Stomach (tissue), 9 donors: Measurements from ENCODE around the gene INSYN2B. TPM values are rescaled to one million over a fixed set of nuclear protein-coding genes. Genes with fewer than 3 reads are reported as not detected.

ENCODE experiments used
- DNase-seq, 2 donors: peaks; one replicate each; pipeline versions ENCODE4 v3.0.0 to v3.0.0-alpha.2; 2013 to 2019
- H3K27ac ChIP-seq, 5 donors: fragments of 200-600 bp in 4 of 5; sonication (generic) in 4 of 5; one replicate each; pipeline ENCODE4 v1.5.1; 2013 to 2019; ENCODE audit warnings: mild to moderate bottlenecking in 1 of 5, moderate library complexity in 1 of 5
- H3K27me3 ChIP-seq, 3 donors: fragments of 200-600 bp; sonication (generic); one replicate each; pipeline ENCODE4 v1.5.1; 2017 to 2019; ENCODE audit warnings: mixed run types in 1 of 3
- H3K36me3 ChIP-seq, 4 donors: fragments of 200-600 bp; sonication (generic); 1 replicate in 3 of 4; 2 replicates in 1 of 4; pipeline ENCODE4 v1.5.1; 2016 to 2019
- H3K4me1 ChIP-seq, 4 donors: fragments of 200-600 bp; sonication (generic); one replicate each; pipeline ENCODE4 v1.5.1; 2016 to 2019
- H3K4me3 ChIP-seq, 4 donors: fragments of 200-600 bp; sonication (generic) in 3 of 4; one replicate each; pipeline ENCODE4 v1.5.1; 2016 to 2019; ENCODE audit warnings: mild to moderate bottlenecking in 1 of 4
- H3K9me3 ChIP-seq, 4 donors: fragments of 200-600 bp; sonication (generic); one replicate each; pipeline ENCODE4 v1.5.1; 2016 to 2019
- CTCF ChIP-seq, 7 experiments: fragments of 450-650 bp in 4 of 7; fragments of 200-600 bp in 3 of 7; sonication (generic) in 3 of 7; IDR thresholded peaks; one replicate each; pipeline ENCODE4 v1.5.1; 2016 to 2019; ENCODE audit warnings: antibody characterized with exemption in 7 of 7, control low read depth in 2 of 7, mild to moderate bottlenecking in 1 of 7
- EP300 ChIP-seq: sonication (generic); formaldehyde crosslinking; IDR thresholded peaks from one replicate; pipeline ENCODE4 v1.6.1; 2017; ENCODE audit warnings: antibody characterized with exemption
- POLR2A ChIP-seq, 4 donors: fragments of 450-650 bp; IDR thresholded peaks; one replicate each; pipeline ENCODE4 v1.6.1; 2016; ENCODE audit warnings: antibody characterized with exemption in 4 of 4, control low read depth in 2 of 4, mild to moderate bottlenecking in 1 of 4, moderate library complexity in 1 of 4
- POLR2AphosphoS5 ChIP-seq, 3 donors: sonication (generic); formaldehyde crosslinking; IDR thresholded peaks; one replicate each; pipeline ENCODE4 v1.6.1; 2016; ENCODE audit warnings: antibody characterized with exemption in 3 of 3
- WGBS, 5 donors: extraction: QIAGEN DNeasy Blood & Tissue Kit in 3 of 5; methylation state at CpG; one replicate each; pipeline versions ENCODE4 v1.1.5 to v1.1.7; 2013 to 2018; 5-methylcytosine and 5-hydroxymethylcytosine counted together
- intact Hi-C: fragments of 100-400 bp; cut with DNase I; formaldehyde crosslinking; loops from one replicate; pipeline ENCODE4 v1.15.1; 2023; ENCODE audit warnings: low total_unique reads
- polyA plus RNA-seq, 3 donors: library from polyadenylated mRNA; stranded (reverse); fragments of 200-250 nt; gene quantifications; one replicate each; pipeline ENCODE4 v1.2.3, GENCODE V29; 2013
- total RNA-seq, 5 donors: library from RNA; depleted of rRNA; stranded (reverse); fragments of >200 nt; gene quantifications; one replicate each; pipeline versions ENCODE4 v1.1.0 to v1.2.3, GENCODE V29; 2014 to 2016
- donor health status: healthy with polysubstance abuse.
- donor health status: Bipolar disorder and iron deficiency.
- donor health status: healthy.

The INSYN2B gene
- total and polyA plus RNA-seq, 8 donors: 0.18 to 0.19 TPM; not detected in 6

DNA sequence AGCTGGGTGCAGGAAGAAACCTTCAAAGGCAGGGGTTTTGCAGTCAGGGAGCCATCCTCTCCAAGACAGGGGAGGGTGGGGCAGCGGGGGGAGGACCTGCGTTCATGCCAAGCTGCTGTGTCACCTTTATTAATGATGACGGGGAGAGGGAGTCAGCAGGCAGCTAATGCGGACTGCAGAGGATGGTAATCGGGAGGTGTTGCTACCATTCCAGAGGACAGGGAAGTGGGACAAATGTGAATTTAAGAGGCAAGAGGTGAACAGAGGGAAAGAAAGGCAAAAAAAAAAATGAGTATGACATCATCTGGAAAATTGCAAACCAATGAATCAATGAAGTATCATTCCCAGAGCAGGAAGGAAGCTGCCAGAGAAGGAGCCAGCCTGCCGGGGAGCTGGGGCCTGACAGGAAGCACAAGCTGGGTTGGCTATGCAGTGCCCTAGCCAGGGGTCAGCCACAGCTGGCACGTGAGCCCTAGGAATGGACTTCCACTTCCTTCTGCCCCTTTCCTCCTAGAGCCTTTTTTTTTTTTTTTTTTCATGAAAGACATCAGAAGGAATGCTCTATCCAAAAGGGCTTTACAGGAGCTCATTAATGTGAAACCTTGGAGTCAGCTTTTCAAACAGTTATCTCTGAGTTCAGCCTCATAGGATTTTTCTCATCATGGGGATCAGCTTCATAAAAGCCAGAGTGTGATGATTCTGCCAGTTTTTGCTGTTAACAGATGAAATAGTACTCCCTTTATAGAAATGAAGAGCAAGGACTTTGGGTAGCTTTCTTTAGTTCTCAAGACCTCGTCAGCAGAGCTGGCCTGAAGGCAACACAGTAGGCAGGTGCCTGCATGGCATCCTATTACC, 9.2 kb downstream of the INSYN2B start:
- intact Hi-C loops: no loop called here
- peak in 1 of 2 donors; percentile 40 for DNase-seq
- TF ChIP-seq CTCF (IDR thresholded peaks at IDR 0.05) (no peak), POLR2AphosphoS5 (IDR thresholded peaks at IDR 0.05) (no peak), EP300 (no peak), POLR2A (IDR thresholded peaks at IDR 0.05) (no peak)

DNA sequence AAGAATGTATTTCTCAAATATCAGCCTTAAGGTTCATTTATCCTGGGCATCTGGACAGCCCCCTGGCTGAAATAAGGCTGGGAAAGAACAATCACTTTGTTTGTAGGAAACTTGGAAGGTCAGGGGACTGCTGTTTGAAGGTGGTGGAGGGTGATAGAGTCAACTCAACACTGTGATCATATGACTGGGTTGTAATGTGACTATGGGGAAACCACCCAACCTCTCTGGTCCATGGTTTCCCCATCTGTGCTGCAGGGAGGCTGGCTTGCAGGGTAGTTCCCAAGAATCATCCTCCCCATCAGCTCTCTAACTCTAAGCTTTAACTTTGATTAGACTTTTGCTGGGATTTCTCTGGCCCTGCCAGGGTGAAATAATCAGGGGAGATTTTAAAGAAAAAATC, 10.0 kb downstream of the INSYN2B start:
- H3K9me3 ChIP-seq: no peaks in the 10 kb centered on the region
- H3K4me3 ChIP-seq: no peak overlapping the region
- H3K36me3 ChIP-seq: no peaks in the 10 kb centered on the region
- H3K27ac ChIP-seq: no peak overlapping the region
- intact Hi-C loops: no loop called here
- TF ChIP-seq POLR2AphosphoS5 (IDR thresholded peaks at IDR 0.05) (no peak), CTCF (IDR thresholded peaks at IDR 0.05) (no peak), POLR2A (IDR thresholded peaks at IDR 0.05) (no peak), EP300 (no peak)
- DNase-seq: no peak
- H3K27me3 ChIP-seq: no peaks in the 10 kb centered on the region
- H3K4me1 ChIP-seq: no peaks in the 10 kb centered on the region

More for the DNA sequence above, 9.2 kb downstream of the INSYN2B start:
- Histone ChIP-seq H3K27ac (no peak overlapping the region), H3K4me3 (no peak overlapping the region), H3K4me1 (no peaks in the 10 kb centered on the region), H3K36me3 (no peaks in the 10 kb centered on the region), H3K9me3 (no peaks in the 10 kb centered on the region), H3K27me3 (no peaks in the 10 kb centered on the region)
- WGBS, 5 donors: 50 to 59% (median 57%) methylated on average over 8 of the region's 8 CpGs

DNA sequence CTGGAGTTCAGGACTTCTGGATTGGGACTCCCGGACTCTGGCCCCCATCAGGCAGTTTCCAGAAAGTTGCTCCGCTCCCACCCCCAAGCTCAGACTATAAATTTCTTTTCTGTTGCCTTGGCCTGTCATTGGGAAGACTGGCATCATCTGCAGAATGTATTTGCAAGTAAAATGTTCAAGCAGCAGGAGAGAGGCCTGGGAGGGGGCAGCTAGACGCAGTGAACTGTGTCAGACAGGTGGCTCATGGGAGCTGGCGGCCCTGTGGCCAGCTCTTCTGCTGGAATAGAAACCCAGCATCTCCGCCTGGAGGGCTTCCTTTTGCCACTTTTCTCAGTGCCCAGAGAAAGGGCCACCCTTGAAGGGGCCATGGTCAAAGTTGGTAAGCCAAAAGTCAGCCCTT, 16.0 kb downstream of the INSYN2B start:
- H3K36me3 ChIP-seq: no peaks in the 10 kb centered on the region
- no peaks in the 10 kb centered on the region for H3K27me3 ChIP-seq
- H3K4me3 ChIP-seq: no peak overlapping the region
- H3K27ac ChIP-seq: no peak overlapping the region
- 66 to 92% (median 89%) methylated on average over 5 of the region's 5 CpGs for WGBS, 5 donors
- no peak for DNase-seq
- intact Hi-C loops: no loop called here
- H3K4me1 ChIP-seq: no peaks in the 10 kb centered on the region
- H3K9me3 ChIP-seq: no peaks in the 10 kb centered on the region
- TF ChIP-seq POLR2AphosphoS5 (IDR thresholded peaks at IDR 0.05): no peak
- TF ChIP-seq POLR2A (IDR thresholded peaks at IDR 0.05): no peak
- TF ChIP-seq EP300: no peak
- no peak for TF ChIP-seq CTCF (IDR thresholded peaks at IDR 0.05)

DNA sequence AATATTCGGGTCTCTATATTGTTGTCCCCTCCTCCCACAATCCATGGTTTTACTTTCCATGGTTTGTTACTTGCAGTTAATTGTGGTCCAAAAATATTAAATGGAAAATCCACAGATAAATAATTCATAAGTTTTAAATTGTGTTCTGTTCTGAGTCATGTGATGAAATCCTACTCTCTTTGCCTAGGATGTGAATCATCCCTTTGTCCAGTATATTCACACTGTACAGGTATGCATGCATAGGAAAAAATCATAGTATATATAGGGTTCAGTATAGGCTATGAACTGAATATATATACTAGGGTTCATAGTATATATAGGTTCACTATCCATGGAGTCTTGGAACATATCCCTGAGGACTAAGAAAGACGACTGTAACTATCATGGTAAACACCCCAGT, 19.6 kb downstream of the INSYN2B start:
- no peak for DNase-seq
- intact Hi-C loops: no loop called here
- TF ChIP-seq EP300: no peak
- H3K4me1 ChIP-seq: no peaks in the 10 kb centered on the region
- no peaks in the 10 kb centered on the region for H3K36me3 ChIP-seq
- H3K4me3 ChIP-seq: no peak overlapping the region
- 87 to 93% (median 92%) methylated on average over 2 of the region's 2 CpGs for WGBS, 5 donors
- H3K27ac ChIP-seq: no peak overlapping the region
- no peaks in the 10 kb centered on the region for H3K27me3 ChIP-seq
- no peaks in the 10 kb centered on the region for H3K9me3 ChIP-seq

DNA sequence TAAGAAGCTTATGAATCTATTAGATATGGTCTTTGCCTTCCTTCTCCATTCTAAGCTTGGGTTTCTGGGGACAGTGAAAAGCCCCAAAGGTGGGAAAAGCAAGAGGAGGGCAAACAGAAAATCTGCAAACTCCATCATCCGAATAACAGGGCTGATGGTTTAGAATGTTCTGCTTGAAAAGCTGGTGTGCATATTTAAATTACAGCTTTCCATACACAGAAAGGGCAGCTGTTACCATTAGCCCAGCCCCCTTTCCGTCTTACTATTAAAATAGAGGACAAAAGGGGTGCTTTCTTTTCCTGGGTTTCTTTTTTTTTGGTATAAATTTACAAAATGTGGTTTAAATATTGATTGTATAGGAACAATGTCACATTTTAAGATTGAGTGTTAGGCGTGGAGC, 22.0 kb downstream of the INSYN2B start:
- intact Hi-C loops: no loop called here
- Histone ChIP-seq H3K27me3 (peaks cover 0 to 3% (median 0%) of the 10 kb centered on the region in 3 donors), H3K36me3 (no peaks in the 10 kb centered on the region), H3K27ac (no peak overlapping the region), H3K4me1 (no peaks in the 10 kb centered on the region), H3K9me3 (no peaks in the 10 kb centered on the region), H3K4me3 (no peak overlapping the region)
- TF ChIP-seq POLR2AphosphoS5 (IDR thresholded peaks at IDR 0.05) (no peak), EP300 (no peak), CTCF (IDR thresholded peaks at IDR 0.05) (no peak), POLR2A (IDR thresholded peaks at IDR 0.05) (no peak)
- no peak for DNase-seq
- WGBS, 5 donors: 64 to 76% (median 68%) methylated on average over 3 of the region's 3 CpGs
